Fibroblast of skin of left quadriceps (primary cell): ENCODE measurements around the gene OSR1.
"Not testable (repeated sequence)": the region's sequence is repeated elsewhere in the genome, so short reads cannot be mapped to it uniquely, and the experiment has no call there.

Experiments
- DNase-seq, 2 experiments: peaks; one replicate each; pipeline ENCODE4 v3.0.0-alpha.2; 2013; ENCODE audit warnings: low read depth in 2 of 2

OSR1 gene

DNA sequence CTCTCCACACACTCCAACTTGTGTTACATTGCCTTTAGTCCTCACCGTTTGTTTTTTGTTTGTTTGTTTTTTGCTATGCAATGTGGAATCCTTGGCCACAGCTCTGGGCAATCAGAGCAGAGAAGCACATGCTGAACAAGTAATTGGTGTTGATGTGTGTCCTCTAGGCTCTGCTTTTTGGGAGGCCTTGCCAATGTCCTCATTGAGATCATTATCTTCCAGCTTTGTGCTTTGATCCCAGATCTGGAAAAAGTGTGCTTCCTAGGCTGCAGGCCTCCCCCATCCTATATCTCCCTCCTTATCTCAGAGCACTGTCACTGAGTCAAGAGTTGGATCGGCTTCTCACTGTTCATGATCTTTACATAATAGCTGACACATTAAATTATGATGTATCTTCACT lies 25.9 kb downstream of the OSR1 start:
- DNase-seq = no peak

DNA sequence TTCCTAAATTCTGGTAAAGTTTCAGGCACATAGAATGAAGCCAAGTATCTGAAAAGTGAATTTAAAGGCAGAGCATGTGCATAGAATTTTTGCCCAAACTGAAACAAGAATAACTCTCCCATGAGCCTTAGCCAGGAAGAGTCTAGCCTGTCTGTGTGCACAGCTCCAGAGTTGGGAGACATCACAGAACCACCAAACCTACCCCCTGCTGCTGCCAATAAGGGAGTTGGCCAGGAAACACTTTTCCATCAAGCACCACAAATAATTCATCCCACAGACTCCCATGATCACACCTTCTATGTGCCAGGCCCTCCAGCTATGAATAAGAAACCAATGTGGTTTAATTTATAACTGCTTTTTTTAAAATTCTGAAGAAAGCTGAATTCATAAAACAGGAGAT lies 27.0 kb downstream of the OSR1 start:
- DNase-seq = no peak

DNA sequence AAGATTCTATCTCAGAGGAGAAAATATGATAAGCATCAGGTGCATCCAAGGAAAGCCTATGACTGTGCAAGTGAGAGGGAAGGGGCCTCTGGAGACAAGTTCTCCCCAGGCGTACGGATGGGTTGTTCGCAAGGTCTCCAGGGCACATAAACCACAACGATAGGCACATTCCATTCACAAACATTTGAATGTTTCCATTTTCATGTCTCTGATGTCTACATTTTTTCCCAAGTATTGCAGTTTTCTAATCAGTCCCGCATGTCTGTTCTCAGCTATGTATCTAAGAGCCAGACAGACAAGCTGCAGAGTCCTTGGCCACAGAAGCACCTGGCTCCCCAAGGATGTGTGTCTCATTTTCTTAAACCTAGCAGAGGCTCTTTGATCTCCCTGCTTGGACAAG lies 28.0 kb downstream of the OSR1 start:
- DNase-seq = no peak

GRCh38 chr2:19329445-19329844 lies 29.0 kb downstream of the OSR1 start:
- no peak for DNase-seq

DNA sequence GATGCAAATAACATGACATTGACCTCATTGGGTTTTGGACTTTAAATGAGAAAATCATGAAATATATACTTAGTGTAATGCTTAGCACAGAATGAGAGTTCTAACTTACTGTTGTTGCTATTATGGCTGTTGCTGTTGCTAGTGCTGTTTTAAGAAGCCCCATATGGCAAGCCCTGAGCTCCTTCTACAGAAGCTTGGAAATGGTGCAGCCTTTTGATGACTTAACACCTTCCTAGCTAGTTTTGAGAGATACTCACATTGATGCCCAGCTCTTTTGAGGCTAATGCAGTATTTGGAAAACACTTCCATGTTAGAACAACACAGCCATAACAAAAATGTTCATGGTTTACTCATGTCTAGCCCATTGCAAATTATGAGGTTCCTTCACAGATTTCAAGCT lies 30.9 kb downstream of the OSR1 start:
- no peak for DNase-seq

DNA sequence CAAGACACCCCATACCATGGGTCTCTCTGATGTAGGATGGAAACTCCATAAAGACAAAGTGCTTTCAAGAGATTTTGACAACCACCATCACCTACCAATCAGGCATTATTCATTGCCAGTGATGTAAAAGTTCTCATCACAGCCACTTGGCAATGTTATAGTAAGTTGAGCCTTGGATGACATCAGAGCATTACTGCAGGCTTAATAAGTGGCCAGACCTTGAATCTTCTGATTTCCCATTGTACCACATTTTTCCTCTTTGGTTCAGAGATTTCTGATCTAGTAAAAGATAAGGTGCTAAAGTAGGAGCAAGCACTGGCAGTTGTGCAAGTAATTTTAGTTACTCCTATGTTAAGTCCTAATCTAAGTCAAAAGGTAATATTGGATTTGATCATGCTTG lies 36.5 kb downstream of the OSR1 start:
- no peak for DNase-seq

- DNase-seq = no peak
Observed at GRCh38 chr2:19320813-19321212, 37.6 kb downstream of the OSR1 start.

GRCh38 chr2:19319698-19320097 lies 38.7 kb downstream of the OSR1 start:
- no peak for DNase-seq

DNA sequence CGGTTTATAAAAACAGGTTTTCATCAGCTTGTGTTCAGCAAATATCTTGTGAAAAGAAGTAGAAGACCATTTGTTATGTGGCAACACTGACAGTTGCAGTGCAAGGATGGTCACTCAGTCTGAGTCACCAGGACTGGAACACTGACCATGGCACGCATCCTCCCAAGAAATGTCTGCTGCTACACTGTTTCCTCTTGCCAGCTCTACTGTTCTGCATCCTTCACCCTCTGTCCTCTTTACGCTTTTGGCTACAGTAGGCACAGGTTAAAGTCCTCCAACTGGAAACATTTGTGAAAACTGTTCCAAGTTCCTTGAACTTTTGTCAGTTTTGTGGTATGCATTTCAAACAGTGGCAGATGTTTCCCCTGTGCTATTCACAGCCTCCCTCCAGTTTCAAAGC lies 39.4 kb downstream of the OSR1 start:
- no peak for DNase-seq

GRCh38 chr2:19313553-19313952 lies 44.9 kb downstream of the OSR1 start:
- DNase-seq = no peak

- DNase-seq = no peak
Observed at GRCh38 chr2:19312949-19313348, 45.5 kb downstream of the OSR1 start.

- DNase-seq = not testable (repeated sequence)
Observed at GRCh38 chr2:19306065-19306464, 52.4 kb downstream of the OSR1 start.

DNA sequence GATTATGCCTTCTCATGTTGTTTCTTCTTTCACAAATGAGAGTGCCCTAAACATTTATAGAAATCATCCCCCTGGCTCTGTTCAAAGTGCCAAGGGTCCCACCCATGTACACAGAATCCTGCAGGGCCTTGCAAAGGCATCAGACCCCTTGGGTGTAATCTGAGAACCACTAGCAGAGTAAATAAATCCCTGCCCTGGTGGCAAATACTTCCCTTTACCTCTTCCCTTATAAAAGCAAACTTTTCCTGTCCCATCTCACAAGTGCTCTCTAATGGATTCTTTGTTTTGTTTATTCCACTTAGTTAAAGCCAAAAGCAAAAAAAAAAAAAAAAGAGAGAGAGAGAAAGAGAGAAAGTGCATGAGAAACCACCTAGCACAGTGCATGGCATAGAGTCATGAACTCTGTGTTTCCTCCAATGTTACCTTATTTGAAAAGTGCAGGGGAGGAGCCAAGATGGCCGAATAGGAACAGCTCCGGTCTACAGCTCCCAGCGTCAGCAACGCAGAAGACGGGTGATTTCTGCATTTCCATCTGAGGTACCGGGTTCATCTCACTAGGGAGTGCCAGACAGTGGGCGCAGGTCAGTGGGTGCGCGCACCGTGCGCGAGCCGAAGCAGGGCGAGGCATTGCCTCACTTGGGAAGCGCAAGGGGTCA lies 52.9 kb downstream of the OSR1 start:
- not testable (repeated sequence) for DNase-seq

GRCh38 chr2:19301706-19302105 lies 56.7 kb downstream of the OSR1 start:
- DNase-seq = no peak
